ENCODE measurements around the gene PAPPA. TPM values are rescaled to one million over a fixed set of nuclear protein-coding genes. Genes with fewer than 3 reads are reported as not detected.

The PAPPA gene
- total and polyA plus RNA-seq, 4 experiments from 2014 or later, result not detected

GRCh38 chr9:116160676-116161571 lies 7.3 kb downstream of the PAPPA start:
- Histone ChIP-seq H3K36me3 (ENCODE audit: insufficient read depth, low read length) (no peaks in the 10 kb centered on the region), H3K27ac (ENCODE audit: low read depth, low read length) (no peak overlapping the region), H3K4me1 (ENCODE audit: insufficient read depth, low read length) (no peaks in the 10 kb centered on the region), H3K9me3 (ENCODE audit: control insufficient read depth in 1 of 2, low read length in 2 of 2) (no peaks in the 10 kb centered on the region), H3K4me3 (ENCODE audit: low read length in 2 of 2) (no peak overlapping the region), H3K27me3 (ENCODE audit: insufficient read depth, low read length) (peaks cover 6% of the 10 kb centered on the region)
- H3K4me1 Mint-ChIP-seq, result no peaks in the 10 kb centered on the region
- peaks cover 0 to 10% (median under 1%) of the 10 kb centered on the region in 8 donors for H3K9me3 Mint-ChIP-seq
- peaks cover 18 to 23% of the 10 kb centered on the region in 2 donors for H3K27me3 Mint-ChIP-seq
- ChIA-PET CTCF (ENCODE audit: partially characterized antibody) (no interaction called here), POLR2A (ENCODE audit: partially characterized antibody) (no interaction called here)
- no peak for DNase-seq
- no peak overlapping the region for H3K27ac Mint-ChIP-seq
- no peaks in the 10 kb centered on the region for H3K36me3 Mint-ChIP-seq
- H3K4me3 Mint-ChIP-seq, result no peak overlapping the region
- intact Hi-C loops (cut with micrococcal nuclease), result no loop called here

- H3K36me3 ChIP-seq (ENCODE audit: insufficient read depth, low read length), result no peaks in the 10 kb centered on the region
- peaks cover 0 to 10% (median under 1%) of the 10 kb centered on the region in 8 donors for H3K9me3 Mint-ChIP-seq
- peaks cover 10 to 18% of the 10 kb centered on the region in 2 donors for H3K27me3 Mint-ChIP-seq
- H3K9me3 ChIP-seq (ENCODE audit: control insufficient read depth in 1 of 2, low read length in 2 of 2), result no peaks in the 10 kb centered on the region
- H3K4me1 Mint-ChIP-seq, result no peaks in the 10 kb centered on the region
- H3K27ac Mint-ChIP-seq, result no peak overlapping the region
- CTCF ChIA-PET (ENCODE audit: partially characterized antibody), result no interaction called here
- no peak for DNase-seq
- POLR2A ChIA-PET (ENCODE audit: partially characterized antibody), result no interaction called here
- H3K27ac ChIP-seq (ENCODE audit: low read depth, low read length), result no peak overlapping the region
- H3K4me3 ChIP-seq (ENCODE audit: low read length in 2 of 2), result no peak overlapping the region
- intact Hi-C loops (cut with micrococcal nuclease), result no loop called here
- no peaks in the 10 kb centered on the region for H3K27me3 ChIP-seq (ENCODE audit: insufficient read depth, low read length)
- no peaks in the 10 kb centered on the region for H3K36me3 Mint-ChIP-seq
- no peak overlapping the region for H3K4me3 Mint-ChIP-seq
- H3K4me1 ChIP-seq (ENCODE audit: insufficient read depth, low read length), result no peaks in the 10 kb centered on the region
Measured at GRCh38 chr9:116162241-116162781, 8.7 kb downstream of the PAPPA start.

GRCh38 chr9:116163293-116164055 lies 9.9 kb downstream of the PAPPA start:
- ChIA-PET CTCF (ENCODE audit: partially characterized antibody) (no interaction called here), POLR2A (ENCODE audit: partially characterized antibody) (no interaction called here)
- Mint-ChIP-seq H3K4me1 (no peaks in the 10 kb centered on the region), H3K27ac (no peak overlapping the region), H3K9me3 (peaks cover 0 to 10% (median under 1%) of the 10 kb centered on the region in 8 donors), H3K36me3 (no peaks in the 10 kb centered on the region), H3K27me3 (peaks cover 8 to 11% of the 10 kb centered on the region in 2 donors), H3K4me3 (no peak overlapping the region)
- Histone ChIP-seq H3K4me3 (ENCODE audit: low read length in 2 of 2) (no peak overlapping the region), H3K4me1 (ENCODE audit: insufficient read depth, low read length) (no peaks in the 10 kb centered on the region), H3K36me3 (ENCODE audit: insufficient read depth, low read length) (no peaks in the 10 kb centered on the region), H3K27me3 (ENCODE audit: insufficient read depth, low read length) (no peaks in the 10 kb centered on the region), H3K27ac (ENCODE audit: low read depth, low read length) (no peak overlapping the region), H3K9me3 (ENCODE audit: control insufficient read depth in 1 of 2, low read length in 2 of 2) (no peaks in the 10 kb centered on the region)
- DNase-seq, result no peak
- intact Hi-C loops (cut with micrococcal nuclease), result no loop called here

- H3K4me1 Mint-ChIP-seq, result no peaks in the 10 kb centered on the region
- H3K9me3 Mint-ChIP-seq, result peaks cover 0 to 10% (median under 1%) of the 10 kb centered on the region in 8 donors
- Histone ChIP-seq H3K27ac (ENCODE audit: low read depth, low read length) (no peak overlapping the region), H3K27me3 (ENCODE audit: insufficient read depth, low read length) (no peaks in the 10 kb centered on the region), H3K9me3 (ENCODE audit: control insufficient read depth in 1 of 2, low read length in 2 of 2) (no peaks in the 10 kb centered on the region), H3K36me3 (ENCODE audit: insufficient read depth, low read length) (no peaks in the 10 kb centered on the region), H3K4me1 (ENCODE audit: insufficient read depth, low read length) (no peaks in the 10 kb centered on the region), H3K4me3 (ENCODE audit: low read length in 2 of 2) (no peak overlapping the region)
- intact Hi-C loops (cut with micrococcal nuclease), result no loop called here
- ChIA-PET POLR2A (ENCODE audit: partially characterized antibody) (no interaction called here), CTCF (ENCODE audit: partially characterized antibody) (no interaction called here)
- H3K36me3 Mint-ChIP-seq, result no peaks in the 10 kb centered on the region
- no peak overlapping the region for H3K4me3 Mint-ChIP-seq
- no peak for DNase-seq
- H3K27me3 Mint-ChIP-seq, result peaks cover 0 to 1% of the 10 kb centered on the region in 2 donors
- H3K27ac Mint-ChIP-seq, result no peak overlapping the region
Measured at GRCh38 chr9:116165912-116166311, 12.3 kb downstream of the PAPPA start.

GRCh38 chr9:116166713-116167112 lies 13.1 kb downstream of the PAPPA start:
- no peaks in the 10 kb centered on the region for H3K36me3 ChIP-seq (ENCODE audit: insufficient read depth, low read length)
- no peaks in the 10 kb centered on the region for H3K4me1 Mint-ChIP-seq

GRCh38 chr9:116168231-116168630 lies 14.6 kb downstream of the PAPPA start:
- Mint-ChIP-seq H3K36me3 (no peaks in the 10 kb centered on the region), H3K4me1 (no peaks in the 10 kb centered on the region), H3K27ac (no peak overlapping the region), H3K27me3 (peaks cover 1 to 2% of the 10 kb centered on the region in 2 donors), H3K4me3 (no peak overlapping the region), H3K9me3 (peaks cover 0 to 10% (median 0%) of the 10 kb centered on the region in 8 donors)
- Histone ChIP-seq H3K27ac (ENCODE audit: low read depth, low read length) (no peak overlapping the region), H3K4me1 (ENCODE audit: insufficient read depth, low read length) (no peaks in the 10 kb centered on the region), H3K4me3 (ENCODE audit: low read length in 2 of 2) (no peak overlapping the region), H3K36me3 (ENCODE audit: insufficient read depth, low read length) (no peaks in the 10 kb centered on the region), H3K9me3 (ENCODE audit: control insufficient read depth in 1 of 2, low read length in 2 of 2) (no peaks in the 10 kb centered on the region), H3K27me3 (ENCODE audit: insufficient read depth, low read length) (no peaks in the 10 kb centered on the region)
- POLR2A ChIA-PET (ENCODE audit: partially characterized antibody), result no interaction called here
- intact Hi-C loops (cut with micrococcal nuclease), result no loop called here
- no peak for DNase-seq
- CTCF ChIA-PET (ENCODE audit: partially characterized antibody), result no interaction called here

More at GRCh38 chr9:116166713-116167112, 13.1 kb downstream of the PAPPA start:
- Histone ChIP-seq H3K27ac (ENCODE audit: low read depth, low read length) (no peak overlapping the region), H3K9me3 (ENCODE audit: control insufficient read depth in 1 of 2, low read length in 2 of 2) (no peaks in the 10 kb centered on the region), H3K4me1 (ENCODE audit: insufficient read depth, low read length) (no peaks in the 10 kb centered on the region), H3K27me3 (ENCODE audit: insufficient read depth, low read length) (no peaks in the 10 kb centered on the region), H3K4me3 (ENCODE audit: low read length in 2 of 2) (no peak overlapping the region)
- no peak for DNase-seq
- Mint-ChIP-seq H3K36me3 (no peaks in the 10 kb centered on the region), H3K27me3 (peaks cover 1% of the 10 kb centered on the region in 2 donors), H3K9me3 (peaks cover 0 to 10% (median under 1%) of the 10 kb centered on the region in 8 donors), H3K27ac (no peak overlapping the region), H3K4me3 (no peak overlapping the region)
- ChIA-PET CTCF (ENCODE audit: partially characterized antibody) (no interaction called here), POLR2A (ENCODE audit: partially characterized antibody) (no interaction called here)
- intact Hi-C loops (cut with micrococcal nuclease), result no loop called here

- Histone ChIP-seq H3K27me3 (ENCODE audit: insufficient read depth, low read length) (no peaks in the 10 kb centered on the region), H3K36me3 (ENCODE audit: insufficient read depth, low read length) (no peaks in the 10 kb centered on the region), H3K4me3 (ENCODE audit: low read length in 2 of 2) (no peak overlapping the region), H3K4me1 (ENCODE audit: insufficient read depth, low read length) (no peaks in the 10 kb centered on the region), H3K27ac (ENCODE audit: low read depth, low read length) (no peak overlapping the region), H3K9me3 (ENCODE audit: control insufficient read depth in 1 of 2, low read length in 2 of 2) (no peaks in the 10 kb centered on the region)
- H3K4me1 Mint-ChIP-seq, result no peaks in the 10 kb centered on the region
- DNase-seq, result no peak
- ChIA-PET CTCF (ENCODE audit: partially characterized antibody) (no interaction called here), POLR2A (ENCODE audit: partially characterized antibody) (no interaction called here)
- H3K27ac Mint-ChIP-seq, result no peak overlapping the region
- H3K36me3 Mint-ChIP-seq, result no peaks in the 10 kb centered on the region
- H3K9me3 Mint-ChIP-seq, result no peaks in the 10 kb centered on the region
- peaks cover 1% of the 10 kb centered on the region in 2 donors for H3K27me3 Mint-ChIP-seq
- H3K4me3 Mint-ChIP-seq, result no peak overlapping the region
- intact Hi-C loops (cut with micrococcal nuclease), result no loop called here
Measured at GRCh38 chr9:116172216-116172615, 18.6 kb downstream of the PAPPA start.
